Ovary (tissue), 3 donors: ENCODE data around the gene SNRPD1.

Source experiments
- CTCF ChIP-seq, 3 donors: fragments of 450-650 bp in 2 of 3; fragments of 200-600 bp in 1 of 3; IDR thresholded peaks; one replicate each; pipeline versions ENCODE4 v1.5.1 to v1.8.0; 2016 to 2022; ENCODE audit warnings: antibody characterized with exemption in 3 of 3, mild to moderate bottlenecking in 1 of 3
- EP300 ChIP-seq: sonication (generic); formaldehyde crosslinking; IDR thresholded peaks from one replicate; pipeline ENCODE4 v1.6.1; 2017; ENCODE audit warnings: antibody characterized with exemption
- POLR2A ChIP-seq: fragments of 450-650 bp; IDR thresholded peaks from one replicate; pipeline ENCODE4 v1.6.1; 2017; ENCODE audit warnings: antibody characterized with exemption, mild to moderate bottlenecking, moderate library complexity
- donor health status: DM: no; HTN: no; CAD: no.

DNA sequence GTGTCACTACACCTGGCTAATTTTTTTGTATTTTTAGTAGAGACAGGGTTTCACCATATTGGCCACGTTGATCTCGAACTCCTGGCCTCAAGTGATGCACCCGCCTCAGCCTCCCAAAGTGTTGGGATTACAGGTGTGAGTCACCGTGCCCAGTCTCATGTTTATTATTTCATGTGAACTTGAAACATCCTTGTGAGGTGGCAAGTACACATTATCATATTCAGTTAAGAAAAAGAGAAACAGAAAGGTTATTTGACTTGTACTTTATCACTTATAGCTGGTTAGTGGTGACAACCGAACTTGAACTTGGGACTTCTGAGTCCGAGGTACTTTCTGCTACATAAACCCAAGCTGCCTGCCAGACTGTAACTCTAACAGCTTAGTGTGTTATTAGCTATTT lies 68.0 kb downstream of the SNRPD1 start:
- no peak for TF ChIP-seq CTCF (IDR thresholded peaks at IDR 0.05)
- TF ChIP-seq EP300 = no peak
- no peak for TF ChIP-seq POLR2A
